HEK293T (cell line): ENCODE data around the gene CAMK2D.

ENCODE experiments used
- ARNT ChIP-seq: fragments of 450-650 bp; IDR thresholded peaks from 2 replicates; pipeline ENCODE4 v1.6.1; 2017; ENCODE audit warnings: mild to moderate bottlenecking
- ELF4 ChIP-seq: fragments of 450-650 bp; IDR thresholded peaks from 2 replicates; pipeline ENCODE4 v1.6.1; 2017; ENCODE audit warnings: antibody characterized with exemption
- FOXA1 ChIP-seq: fragments of 450-650 bp; IDR thresholded peaks from 2 replicates; pipeline ENCODE4 v1.6.1; 2016; ENCODE audit warnings: mild to moderate bottlenecking
- SUZ12 ChIP-seq: fragments of 450-650 bp; IDR thresholded peaks from 2 replicates; pipeline ENCODE4 v1.6.1; 2016; ENCODE audit warnings: mild to moderate bottlenecking

DNA sequence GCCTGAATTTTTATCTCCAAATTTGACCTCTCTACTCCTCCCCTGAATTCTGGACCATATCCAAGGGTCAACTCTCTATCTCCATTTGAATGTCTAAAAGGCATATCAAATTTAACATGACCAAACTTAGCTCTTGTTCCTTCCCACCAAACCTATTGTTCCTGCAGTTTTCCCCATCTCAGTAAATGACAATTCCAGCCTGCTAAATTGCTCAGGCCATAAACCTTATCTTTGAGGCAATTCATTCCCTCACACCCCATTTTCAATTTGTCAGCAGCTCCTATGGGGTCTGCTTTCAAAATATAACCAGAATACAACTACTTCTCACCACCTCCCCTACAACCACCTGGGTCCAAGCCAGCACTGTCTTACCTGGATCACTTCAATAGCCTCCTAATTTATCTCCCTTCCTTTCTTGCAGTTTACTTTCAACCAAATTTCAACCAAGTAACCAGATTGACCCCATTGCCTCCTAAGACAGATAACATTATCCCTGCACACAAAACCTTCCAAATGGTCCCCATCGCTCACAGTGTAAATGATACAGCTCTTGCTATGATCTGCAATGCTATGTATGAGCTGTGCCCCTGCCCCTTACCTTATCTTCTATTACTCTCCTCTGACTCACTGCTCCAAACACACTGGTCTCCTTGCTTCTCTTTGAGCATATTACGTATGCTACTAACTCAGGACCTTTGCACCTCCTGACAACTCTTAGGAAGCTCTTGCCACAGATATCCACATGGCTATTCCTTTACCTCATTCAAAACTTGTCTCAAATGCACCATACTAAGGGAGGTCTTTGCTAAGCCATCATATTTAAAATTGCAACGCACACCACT, 66.0 kb downstream of the CAMK2D start:
- TF ChIP-seq FOXA1 (no peak), ELF4 (no peak), ARNT (no peak), SUZ12 (no peak)
